Measurements from ENCODE around the gene SORCS2. TPM values are rescaled to one million over a fixed set of nuclear protein-coding genes. Genes with fewer than 3 reads are reported as not detected.

Gene SORCS2
- total and polyA plus RNA-seq, 12 donors = 0.25 to 5.4 (median 2.2) TPM

DNA sequence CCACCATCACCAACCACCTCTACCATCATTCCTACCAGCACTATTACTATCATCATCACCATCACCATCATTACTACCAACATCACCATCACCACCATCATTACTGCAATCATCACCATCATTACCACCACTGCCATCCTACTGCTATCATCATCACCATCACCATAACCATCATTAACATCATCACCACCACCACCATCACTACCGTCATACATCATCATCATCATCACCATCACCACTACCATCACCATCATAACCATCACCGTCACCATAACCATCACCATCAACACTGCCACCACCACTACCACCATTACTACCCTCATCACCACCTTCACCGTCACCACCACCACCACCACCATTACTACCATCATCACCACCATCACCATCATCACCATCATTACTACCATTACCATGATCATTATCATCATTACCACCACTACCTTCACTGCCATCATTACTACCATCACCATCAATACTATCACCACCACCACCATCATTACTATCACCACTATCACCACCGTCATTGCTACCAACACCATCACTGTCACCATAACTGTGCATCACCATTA is 170.6 kb downstream of the SORCS2 start:
- Histone ChIP-seq H3K4me3 (no peak overlapping the region), H3K27ac (no peak overlapping the region), H3K36me3 (no peaks in the 10 kb centered on the region), H3K4me1 (peaks cover 0 to 38% (median 16%) of the 10 kb centered on the region in 9 donors), H3K9me3 (no peaks in the 10 kb centered on the region), H3K27me3 (peaks cover 0 to 15% (median 0%) of the 10 kb centered on the region in 7 donors)
- WGBS, 2 donors = 90 to 99% methylated on average over 4 of the region's 4 CpGs
- TF ChIP-seq, protein P1, sequence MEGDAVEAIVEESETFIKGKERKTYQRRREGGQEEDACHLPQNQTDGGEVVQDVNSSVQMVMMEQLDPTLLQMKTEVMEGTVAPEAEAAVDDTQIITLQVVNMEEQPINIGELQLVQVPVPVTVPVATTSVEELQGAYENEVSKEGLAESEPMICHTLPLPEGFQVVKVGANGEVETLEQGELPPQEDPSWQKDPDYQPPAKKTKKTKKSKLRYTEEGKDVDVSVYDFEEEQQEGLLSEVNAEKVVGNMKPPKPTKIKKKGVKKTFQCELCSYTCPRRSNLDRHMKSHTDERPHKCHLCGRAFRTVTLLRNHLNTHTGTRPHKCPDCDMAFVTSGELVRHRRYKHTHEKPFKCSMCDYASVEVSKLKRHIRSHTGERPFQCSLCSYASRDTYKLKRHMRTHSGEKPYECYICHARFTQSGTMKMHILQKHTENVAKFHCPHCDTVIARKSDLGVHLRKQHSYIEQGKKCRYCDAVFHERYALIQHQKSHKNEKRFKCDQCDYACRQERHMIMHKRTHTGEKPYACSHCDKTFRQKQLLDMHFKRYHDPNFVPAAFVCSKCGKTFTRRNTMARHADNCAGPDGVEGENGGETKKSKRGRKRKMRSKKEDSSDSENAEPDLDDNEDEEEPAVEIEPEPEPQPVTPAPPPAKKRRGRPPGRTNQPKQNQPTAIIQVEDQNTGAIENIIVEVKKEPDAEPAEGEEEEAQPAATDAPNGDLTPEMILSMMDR (IDR thresholded peaks at IDR 0.05) = no peak
- intact Hi-C loops (cut with DNase I) = no loop called here
- ATAC-seq (no peak), DNase-seq (no peak)

DNA sequence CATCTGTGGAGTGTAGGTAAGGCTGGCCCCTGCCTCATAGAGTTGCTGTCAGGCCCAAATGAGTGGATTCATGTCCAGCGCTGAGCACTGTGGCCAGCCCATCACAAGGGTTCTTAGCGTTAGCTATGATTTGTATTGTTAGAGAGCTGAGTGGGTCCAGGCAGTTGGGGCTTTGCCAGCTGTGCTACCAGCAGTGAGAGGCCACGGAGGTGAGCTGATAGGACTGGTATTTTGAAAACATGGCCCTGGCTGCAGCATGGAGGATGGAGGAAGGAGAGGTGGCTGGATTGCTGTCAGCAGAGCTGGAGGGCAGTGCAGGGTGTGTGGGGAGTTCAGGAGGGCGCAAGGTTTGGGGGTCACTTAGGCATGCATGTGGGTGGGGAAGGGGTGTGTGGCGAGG is 172.6 kb downstream of the SORCS2 start:
- Histone ChIP-seq H3K4me3 (no peak overlapping the region), H3K36me3 (no peaks in the 10 kb centered on the region), H3K4me1 (peaks cover 0 to 32% (median 16%) of the 10 kb centered on the region in 9 donors), H3K27ac (no peak overlapping the region), H3K9me3 (no peaks in the 10 kb centered on the region), H3K27me3 (peaks cover 0 to 25% (median 0%) of the 10 kb centered on the region in 7 donors)
- DNase-seq (peak; percentile 22 to 46), ATAC-seq (peak in 4 of 8 donors; percentile 36 to 69 (median 46))
- TF ChIP-seq, protein P1 (IDR thresholded peaks at IDR 0.05) = no peak
- 50 to 54% methylated on average over 5 of the region's 5 CpGs for WGBS, 2 donors
- intact Hi-C loops (cut with DNase I) = no loop called here

DNA sequence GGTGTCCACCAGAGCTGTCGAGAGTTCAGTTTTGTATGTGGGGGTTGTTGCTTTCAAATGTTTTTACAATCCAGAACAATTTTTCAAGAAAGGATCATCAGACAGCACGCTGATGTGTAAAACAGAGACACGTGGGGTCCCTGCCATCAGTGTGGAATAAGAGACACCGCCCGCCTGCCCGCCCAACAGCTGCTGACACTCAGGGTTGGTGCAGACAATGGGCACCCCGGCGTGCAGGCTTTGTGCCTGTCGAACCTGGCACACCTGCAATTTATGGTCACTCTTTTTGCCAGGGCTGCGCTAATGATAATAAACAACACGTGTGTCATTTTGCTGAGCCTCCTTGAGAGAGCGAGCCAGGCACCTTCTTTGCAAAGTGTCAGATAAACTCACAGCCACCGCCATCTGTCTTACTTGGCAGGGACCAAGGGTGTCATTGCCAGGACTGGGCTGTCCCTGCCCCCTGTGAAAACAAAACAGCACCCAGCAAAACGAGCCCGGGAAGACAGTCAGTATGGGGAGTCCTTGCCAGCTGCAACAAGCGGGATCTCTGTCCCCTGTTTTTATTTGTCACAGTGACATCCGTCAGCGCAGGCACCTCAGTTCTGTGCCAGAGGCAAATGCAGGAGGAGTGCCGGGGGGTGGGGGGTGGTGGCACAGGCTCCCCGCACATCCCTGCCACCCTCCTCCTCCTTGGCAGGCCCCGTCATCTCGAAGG is 173.3 kb downstream of the SORCS2 start:
- 26 to 31% methylated on average over 22 of the region's 22 CpGs for WGBS, 2 donors
- no peak overlapping the region for H3K4me3 ChIP-seq

DNA sequence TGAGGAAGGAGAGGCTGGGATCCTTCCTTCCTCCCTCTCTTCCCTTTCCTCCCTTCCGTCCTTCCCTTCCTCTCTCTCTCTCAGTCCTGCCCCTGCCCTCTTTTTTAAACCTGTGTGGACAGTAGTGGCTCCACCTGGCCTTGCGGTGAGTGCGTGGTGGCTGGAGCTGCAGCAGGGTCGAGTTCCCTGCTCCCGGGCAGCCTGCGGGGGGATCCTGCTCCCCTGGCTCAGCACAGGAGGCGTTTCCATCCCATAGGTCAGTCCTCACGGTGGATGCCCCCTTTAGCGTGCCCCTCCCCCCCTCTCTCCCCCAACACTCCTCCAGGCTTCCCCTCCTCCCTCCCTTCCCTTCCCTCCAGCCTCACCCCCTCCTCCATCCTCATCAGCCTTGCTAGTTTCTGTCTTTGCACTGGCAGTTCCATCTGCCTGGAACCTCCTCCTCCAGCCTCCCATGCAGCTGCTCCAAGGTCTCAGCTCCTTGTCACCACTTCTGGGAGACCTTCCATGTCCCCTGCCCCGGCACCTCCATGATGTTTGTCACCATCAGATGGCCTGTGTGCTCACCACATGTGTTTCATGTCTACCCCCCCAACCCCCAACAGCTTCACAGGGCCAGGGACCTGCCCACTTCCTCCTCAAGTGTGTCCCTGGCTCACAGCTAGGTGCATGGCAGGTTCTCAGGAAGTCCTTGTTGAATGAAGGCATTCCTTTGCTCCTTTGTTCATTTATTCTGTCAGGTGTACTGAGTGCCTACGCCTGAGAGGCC is 174.0 kb downstream of the SORCS2 start:
- intact Hi-C loops (cut with DNase I) = no loop called here
- WGBS, 2 donors = 40% methylated on average over 11 of the region's 11 CpGs
- Histone ChIP-seq H3K27me3 (peaks cover 0 to 25% (median 0%) of the 10 kb centered on the region in 7 donors), H3K4me3 (no peak overlapping the region), H3K36me3 (no peaks in the 10 kb centered on the region), H3K9me3 (no peaks in the 10 kb centered on the region), H3K4me1 (peaks cover 0 to 26% (median 14%) of the 10 kb centered on the region in 9 donors), H3K27ac (peak overlapping the region in 1 of 10 donors; percentile 26)
- peak in 2 of 8 donors; percentile 2 for ATAC-seq
- TF ChIP-seq, protein P1 (IDR thresholded peaks at IDR 0.05) = no peak
- DNase-seq = no peak

More for the DNA sequence above, 173.3 kb downstream of the SORCS2 start:
- peak overlapping the region in 1 of 10 donors; percentile 26 for H3K27ac ChIP-seq
- intact Hi-C loops (cut with DNase I) = no loop called here
- H3K36me3 ChIP-seq = no peaks in the 10 kb centered on the region
- peaks cover 0 to 25% (median 0%) of the 10 kb centered on the region in 7 donors for H3K27me3 ChIP-seq
- ATAC-seq (peak; percentile 46 to 93 (median 84)), DNase-seq (peak; percentile 43 to 58)
- TF ChIP-seq, protein P1 (IDR thresholded peaks at IDR 0.05) = no peak
- peaks cover 0 to 32% (median 16%) of the 10 kb centered on the region in 9 donors for H3K4me1 ChIP-seq
- no peaks in the 10 kb centered on the region for H3K9me3 ChIP-seq
